ENCODE data around the gene EPM2A.

EPM2A gene

GRCh38 chr6:145629478-145629877 is 105.8 kb downstream of the EPM2A start:
- TF ChIP-seq CTCF (IDR thresholded peaks at IDR 0.05; ENCODE audit: control insufficient read depth, insufficient read depth, low read depth, low read length, missing control alignments): no peak
- no peak overlapping the region for H3K4me3 ChIP-seq (ENCODE audit: control insufficient read depth, low read depth, low read length)
- DNase-seq (ENCODE audit: low read depth): no peak

GRCh38 chr6:145627451-145627850 is 107.9 kb downstream of the EPM2A start:
- no peak for TF ChIP-seq CTCF (IDR thresholded peaks at IDR 0.05; ENCODE audit: control insufficient read depth, insufficient read depth, low read depth, low read length, missing control alignments)
- DNase-seq (ENCODE audit: low read depth): no peak
- H3K4me3 ChIP-seq (ENCODE audit: control insufficient read depth, low read depth, low read length): no peak overlapping the region

- H3K4me3 ChIP-seq (ENCODE audit: control insufficient read depth, low read depth, low read length): no peak overlapping the region
- TF ChIP-seq CTCF (IDR thresholded peaks at IDR 0.05; ENCODE audit: control insufficient read depth, insufficient read depth, low read depth, low read length, missing control alignments): no peak
- no peak for DNase-seq (ENCODE audit: low read depth)
Measured at GRCh38 chr6:145626857-145627256, 108.5 kb downstream of the EPM2A start.

GRCh38 chr6:145623231-145623630 is 112.1 kb downstream of the EPM2A start:
- no peak for DNase-seq (ENCODE audit: low read depth)
- TF ChIP-seq CTCF (IDR thresholded peaks at IDR 0.05; ENCODE audit: control insufficient read depth, insufficient read depth, low read depth, low read length, missing control alignments): no peak

GRCh38 chr6:145621776-145622175 is 113.5 kb downstream of the EPM2A start:
- DNase-seq (ENCODE audit: low read depth): no peak
- TF ChIP-seq CTCF (IDR thresholded peaks at IDR 0.05; ENCODE audit: control insufficient read depth, insufficient read depth, low read depth, low read length, missing control alignments): no peak
- no peak overlapping the region for H3K4me3 ChIP-seq (ENCODE audit: control insufficient read depth, low read depth, low read length)

More at GRCh38 chr6:145623231-145623630, 112.1 kb downstream of the EPM2A start:
- no peak overlapping the region for H3K4me3 ChIP-seq (ENCODE audit: control insufficient read depth, low read depth, low read length)

- DNase-seq (ENCODE audit: low read depth): no peak
- H3K4me3 ChIP-seq (ENCODE audit: control insufficient read depth, low read depth, low read length): no peak overlapping the region
- TF ChIP-seq CTCF (IDR thresholded peaks at IDR 0.05; ENCODE audit: control insufficient read depth, insufficient read depth, low read depth, low read length, missing control alignments): no peak
Measured at GRCh38 chr6:145620088-145620487, 115.2 kb downstream of the EPM2A start.

GRCh38 chr6:145609521-145609920 is 125.8 kb downstream of the EPM2A start:
- H3K4me3 ChIP-seq (ENCODE audit: control insufficient read depth, low read depth, low read length): no peak overlapping the region

More at GRCh38 chr6:145609521-145609920, 125.8 kb downstream of the EPM2A start:
- DNase-seq (ENCODE audit: low read depth): no peak
- no peak for TF ChIP-seq CTCF (IDR thresholded peaks at IDR 0.05; ENCODE audit: control insufficient read depth, insufficient read depth, low read depth, low read length, missing control alignments)

All from AG09309 (cell line).